ENCODE data around the gene SGIP1. TPM values are rescaled to one million over a fixed set of nuclear protein-coding genes. Genes with fewer than 3 reads are reported as not detected.

SGIP1 gene
- total and polyA plus RNA-seq, 2 experiments from 2014 or later, result 3.1 to 20.2 TPM

DNA sequence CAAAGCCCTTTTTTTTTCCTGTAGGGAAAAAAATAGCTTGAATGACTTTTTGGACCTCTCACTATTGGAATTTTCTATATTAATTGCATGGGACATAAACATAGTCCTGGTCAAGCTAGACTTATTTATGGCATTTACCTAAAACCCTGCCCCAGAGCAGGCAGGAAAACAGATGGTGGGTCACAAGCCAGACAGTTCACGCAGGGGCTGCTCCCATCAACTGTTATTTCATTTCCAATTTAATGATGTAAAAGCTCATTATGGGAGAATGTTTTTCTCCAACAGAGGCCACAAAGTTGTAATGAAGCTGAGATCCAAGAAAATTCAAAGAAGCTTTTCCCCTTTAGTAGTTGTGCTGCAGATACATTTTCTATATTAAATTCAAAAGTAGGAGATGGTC, 99.2 kb downstream of the SGIP1 start:
- Histone ChIP-seq H2AFZ (no peak overlapping the region), H3K4me3 (no peak overlapping the region), H3K4me2 (no peak overlapping the region), H3K9me3 (ENCODE audit: low read depth) (no peaks in the 10 kb centered on the region), H3K27me3 (no peaks in the 10 kb centered on the region), H3K36me3 (replicated peaks; ENCODE audit: insufficient read depth, low read depth) (no peaks in the 10 kb centered on the region), H3K9me2 (replicated peaks; ENCODE audit: insufficient read depth) (no peaks in the 10 kb centered on the region), H3K4me1 (ENCODE audit: insufficient read depth) (no peaks in the 10 kb centered on the region), H3K27ac (no peak overlapping the region), H3K79me2 (no peaks in the 10 kb centered on the region), H4K20me1 (ENCODE audit: insufficient read depth, poor library complexity, severe bottlenecking) (no peaks in the 10 kb centered on the region)
- no peak for DNase-seq (ENCODE audit: low spot score)
- TF ChIP-seq, protein P1, sequence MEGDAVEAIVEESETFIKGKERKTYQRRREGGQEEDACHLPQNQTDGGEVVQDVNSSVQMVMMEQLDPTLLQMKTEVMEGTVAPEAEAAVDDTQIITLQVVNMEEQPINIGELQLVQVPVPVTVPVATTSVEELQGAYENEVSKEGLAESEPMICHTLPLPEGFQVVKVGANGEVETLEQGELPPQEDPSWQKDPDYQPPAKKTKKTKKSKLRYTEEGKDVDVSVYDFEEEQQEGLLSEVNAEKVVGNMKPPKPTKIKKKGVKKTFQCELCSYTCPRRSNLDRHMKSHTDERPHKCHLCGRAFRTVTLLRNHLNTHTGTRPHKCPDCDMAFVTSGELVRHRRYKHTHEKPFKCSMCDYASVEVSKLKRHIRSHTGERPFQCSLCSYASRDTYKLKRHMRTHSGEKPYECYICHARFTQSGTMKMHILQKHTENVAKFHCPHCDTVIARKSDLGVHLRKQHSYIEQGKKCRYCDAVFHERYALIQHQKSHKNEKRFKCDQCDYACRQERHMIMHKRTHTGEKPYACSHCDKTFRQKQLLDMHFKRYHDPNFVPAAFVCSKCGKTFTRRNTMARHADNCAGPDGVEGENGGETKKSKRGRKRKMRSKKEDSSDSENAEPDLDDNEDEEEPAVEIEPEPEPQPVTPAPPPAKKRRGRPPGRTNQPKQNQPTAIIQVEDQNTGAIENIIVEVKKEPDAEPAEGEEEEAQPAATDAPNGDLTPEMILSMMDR (IDR thresholded peaks at IDR 0.05; ENCODE audit: poor library complexity), result no peak
- TF ChIP-seq EZH2phosphoT487 (IDR thresholded peaks at IDR 0.05; ENCODE audit: low read depth, severe bottlenecking, unreplicated experiment) (no peak), EZH2 (IDR thresholded peaks at IDR 0.05; ENCODE audit: borderline replicate concordance) (no peak)
- 63% methylated on average over 1 of the region's 1 CpG for WGBS (ENCODE audit: low lambda C conversion rate, missing lambda C conversion rate)

DNA sequence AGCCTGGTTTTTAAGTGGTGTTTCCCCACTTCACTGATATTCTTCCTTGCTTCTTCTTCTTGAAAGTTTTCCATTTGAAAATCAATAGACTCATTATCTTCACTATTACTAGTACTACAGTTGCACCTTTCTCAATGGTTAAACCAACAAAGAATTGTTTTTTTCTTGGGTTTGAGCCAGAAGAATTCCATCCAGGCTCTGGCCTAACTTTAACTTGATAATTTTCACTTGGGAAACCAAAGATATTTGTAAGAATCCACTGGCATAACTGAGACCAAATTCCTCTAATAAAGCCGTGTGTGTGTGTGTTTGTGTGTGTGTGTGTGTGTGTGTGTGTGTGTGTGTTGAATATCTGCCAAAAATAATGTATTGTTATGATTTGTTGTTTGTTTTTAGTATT, 103.2 kb downstream of the SGIP1 start:
- no peaks in the 10 kb centered on the region for H4K20me1 ChIP-seq (ENCODE audit: insufficient read depth, poor library complexity, severe bottlenecking)
- no peak for DNase-seq (ENCODE audit: low spot score)
- WGBS (ENCODE audit: low lambda C conversion rate, missing lambda C conversion rate), result 86% methylated on average over 1 of the region's 1 CpG
- no peak overlapping the region for H3K4me3 ChIP-seq
- no peak overlapping the region for H3K27ac ChIP-seq
- no peaks in the 10 kb centered on the region for H3K4me1 ChIP-seq (ENCODE audit: insufficient read depth)
- H3K9me2 ChIP-seq (replicated peaks; ENCODE audit: insufficient read depth), result no peaks in the 10 kb centered on the region
- no peaks in the 10 kb centered on the region for H3K27me3 ChIP-seq
- no peak overlapping the region for H2AFZ ChIP-seq
- H3K79me2 ChIP-seq, result no peaks in the 10 kb centered on the region
- no peaks in the 10 kb centered on the region for H3K9me3 ChIP-seq (ENCODE audit: low read depth)
- no peak for TF ChIP-seq EZH2 (IDR thresholded peaks at IDR 0.05; ENCODE audit: borderline replicate concordance)
- no peak for TF ChIP-seq EZH2phosphoT487 (IDR thresholded peaks at IDR 0.05; ENCODE audit: low read depth, severe bottlenecking, unreplicated experiment)
- TF ChIP-seq, protein P1 (IDR thresholded peaks at IDR 0.05; ENCODE audit: poor library complexity), result no peak
- H3K4me2 ChIP-seq, result no peak overlapping the region
- H3K36me3 ChIP-seq (replicated peaks; ENCODE audit: insufficient read depth, low read depth), result no peaks in the 10 kb centered on the region

DNA sequence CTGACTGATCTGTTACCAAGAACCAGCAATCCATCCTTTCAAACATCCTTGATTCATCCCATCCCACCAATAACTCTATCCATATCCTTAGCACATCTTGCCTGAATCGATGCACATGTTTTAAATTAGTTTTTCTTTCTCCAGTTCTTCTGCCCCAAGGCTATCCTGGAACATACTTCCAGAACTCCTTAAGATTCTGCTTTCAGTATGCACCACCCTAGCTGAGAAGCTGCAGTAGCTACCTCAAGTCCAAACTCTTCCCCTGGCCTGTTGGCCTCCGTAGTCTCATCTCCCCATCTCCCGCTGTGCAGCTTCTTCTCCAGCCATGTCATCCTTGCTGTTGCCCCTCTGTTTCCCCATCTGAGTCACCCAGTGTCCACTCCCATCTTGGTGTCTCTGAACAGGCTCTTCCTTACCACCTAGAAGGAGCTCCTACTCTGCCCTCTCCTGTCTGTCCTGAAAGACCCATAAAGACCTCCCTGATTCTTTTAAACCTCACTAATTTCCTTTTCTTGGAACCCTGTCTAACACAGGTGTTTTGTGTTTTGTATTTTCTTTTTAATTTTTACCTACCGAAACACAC, 108.0 kb downstream of the SGIP1 start:
- Histone ChIP-seq H3K9me2 (replicated peaks; ENCODE audit: insufficient read depth) (no peaks in the 10 kb centered on the region), H3K9me3 (ENCODE audit: low read depth) (no peaks in the 10 kb centered on the region), H3K4me3 (no peak overlapping the region), H2AFZ (no peak overlapping the region), H3K4me1 (ENCODE audit: insufficient read depth) (no peaks in the 10 kb centered on the region), H3K27ac (no peak overlapping the region), H4K20me1 (ENCODE audit: insufficient read depth, poor library complexity, severe bottlenecking) (no peaks in the 10 kb centered on the region), H3K27me3 (no peaks in the 10 kb centered on the region), H3K36me3 (replicated peaks; ENCODE audit: insufficient read depth, low read depth) (no peaks in the 10 kb centered on the region), H3K79me2 (no peaks in the 10 kb centered on the region), H3K4me2 (no peak overlapping the region)
- WGBS (ENCODE audit: low lambda C conversion rate, missing lambda C conversion rate), result 96% methylated on average over 4 of the region's 4 CpGs
- no peak for DNase-seq (ENCODE audit: low spot score)
- TF ChIP-seq, protein P1 (IDR thresholded peaks at IDR 0.05; ENCODE audit: poor library complexity), result no peak
- TF ChIP-seq EZH2phosphoT487 (IDR thresholded peaks at IDR 0.05; ENCODE audit: low read depth, severe bottlenecking, unreplicated experiment) (no peak), EZH2 (IDR thresholded peaks at IDR 0.05; ENCODE audit: borderline replicate concordance) (no peak)

Data from hepatocyte (in vitro differentiated cells).